ENCODE measurements around the gene SRC. TPM values are rescaled to one million over a fixed set of nuclear protein-coding genes. Genes with fewer than 3 reads are reported as not detected.

SRC gene
- total and polyA plus RNA-seq, 2 donors from 2014 or later: 28.5 to 70.0 TPM

DNA sequence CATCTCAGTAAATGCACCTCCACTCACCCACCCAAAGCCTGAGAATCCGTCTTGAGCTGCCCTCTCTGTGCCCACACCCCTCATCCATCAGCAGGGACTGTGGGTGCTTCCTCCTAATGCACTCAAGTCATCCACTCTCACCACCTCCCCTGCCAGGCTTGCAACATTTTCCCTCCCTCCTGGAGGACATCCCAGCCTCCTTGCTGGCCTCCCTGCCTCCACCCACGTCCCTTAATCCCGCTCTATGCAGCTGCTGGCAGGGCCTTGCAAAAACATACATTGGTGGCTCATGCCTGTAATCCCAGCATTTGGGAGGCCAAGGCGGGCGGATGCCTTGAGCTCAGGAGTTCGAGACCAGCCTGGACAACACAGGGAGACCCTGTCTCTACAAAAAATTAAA lies 15.6 kb upstream of the SRC start:
- Histone ChIP-seq H3K36me3 (ENCODE audit: control insufficient read depth in 2 of 3, insufficient read depth in 3 of 3, low read length in 3 of 3) (no peaks in the 10 kb centered on the region), H3K4me3 (ENCODE audit: low read length in 3 of 3) (no peak overlapping the region), H3K27ac (ENCODE audit: low read depth in 2 of 2, low read length in 2 of 2) (no peak overlapping the region), H3K4me1 (ENCODE audit: control insufficient read depth in 2 of 3, insufficient read depth in 2 of 3, low read depth in 1 of 3, low read length in 3 of 3) (no peaks in the 10 kb centered on the region), H3K27me3 (ENCODE audit: control insufficient read depth, insufficient read depth, low read length) (no peaks in the 10 kb centered on the region), H3K9me3 (ENCODE audit: control insufficient read depth in 2 of 3, insufficient read depth in 1 of 3, low read length in 3 of 3) (no peaks in the 10 kb centered on the region), H3K9ac (ENCODE audit: low read length in 3 of 3) (no peak overlapping the region)
- DNase-seq (no peak), FAIRE-seq (no peak)
- intact Hi-C loops (cut with DNase I): no loop called here
- TF ChIP-seq, protein P1, sequence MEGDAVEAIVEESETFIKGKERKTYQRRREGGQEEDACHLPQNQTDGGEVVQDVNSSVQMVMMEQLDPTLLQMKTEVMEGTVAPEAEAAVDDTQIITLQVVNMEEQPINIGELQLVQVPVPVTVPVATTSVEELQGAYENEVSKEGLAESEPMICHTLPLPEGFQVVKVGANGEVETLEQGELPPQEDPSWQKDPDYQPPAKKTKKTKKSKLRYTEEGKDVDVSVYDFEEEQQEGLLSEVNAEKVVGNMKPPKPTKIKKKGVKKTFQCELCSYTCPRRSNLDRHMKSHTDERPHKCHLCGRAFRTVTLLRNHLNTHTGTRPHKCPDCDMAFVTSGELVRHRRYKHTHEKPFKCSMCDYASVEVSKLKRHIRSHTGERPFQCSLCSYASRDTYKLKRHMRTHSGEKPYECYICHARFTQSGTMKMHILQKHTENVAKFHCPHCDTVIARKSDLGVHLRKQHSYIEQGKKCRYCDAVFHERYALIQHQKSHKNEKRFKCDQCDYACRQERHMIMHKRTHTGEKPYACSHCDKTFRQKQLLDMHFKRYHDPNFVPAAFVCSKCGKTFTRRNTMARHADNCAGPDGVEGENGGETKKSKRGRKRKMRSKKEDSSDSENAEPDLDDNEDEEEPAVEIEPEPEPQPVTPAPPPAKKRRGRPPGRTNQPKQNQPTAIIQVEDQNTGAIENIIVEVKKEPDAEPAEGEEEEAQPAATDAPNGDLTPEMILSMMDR (IDR thresholded peaks at IDR 0.05; ENCODE audit: borderline replicate concordance, extremely low read depth, insufficient read depth): no peak

DNA sequence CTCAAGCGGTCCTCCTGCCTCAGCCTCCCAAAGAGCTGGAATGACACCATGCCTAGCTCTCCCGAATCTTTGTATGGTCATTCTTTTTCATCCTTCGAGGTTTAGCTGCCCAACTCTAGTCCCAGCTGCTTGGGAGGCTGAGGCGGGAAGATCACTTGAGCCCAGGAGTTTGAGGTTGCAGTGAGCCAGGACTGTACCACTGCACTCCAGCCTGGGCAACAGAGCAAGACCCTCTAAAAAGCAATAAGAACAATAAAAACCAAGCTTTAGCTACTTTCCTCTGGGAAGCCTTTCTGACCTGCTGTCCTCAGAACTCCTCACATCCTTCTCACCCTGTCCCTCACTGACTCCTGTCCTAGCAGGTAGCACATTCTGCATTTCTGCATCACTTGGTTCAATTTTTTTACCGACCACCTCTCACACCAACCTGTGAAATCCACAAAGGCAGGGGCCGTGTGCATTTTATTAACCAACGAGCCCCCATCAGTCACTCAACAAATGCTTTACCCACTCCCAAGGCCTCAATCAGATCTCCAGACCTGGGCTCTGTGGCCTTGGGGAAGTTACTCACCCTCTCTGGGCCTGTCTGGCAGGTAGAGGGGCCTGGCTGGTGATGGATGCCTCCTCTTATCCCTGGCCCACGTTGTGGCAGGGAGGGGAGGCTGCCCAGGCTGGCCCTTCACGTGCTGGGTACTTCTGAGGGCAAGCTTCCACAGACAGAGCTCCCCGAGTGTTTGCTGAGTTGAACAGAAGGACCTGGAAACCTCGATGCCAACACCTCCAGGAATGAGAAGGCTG lies 14.7 kb upstream of the SRC start:
- no peak for FAIRE-seq
- DNase-seq: no peak
- H3K36me3 ChIP-seq (ENCODE audit: control insufficient read depth in 2 of 3, insufficient read depth in 3 of 3, low read length in 3 of 3): no peaks in the 10 kb centered on the region
- no peak overlapping the region for H3K9ac ChIP-seq (ENCODE audit: low read length in 3 of 3)
- no peak overlapping the region for H3K4me3 ChIP-seq (ENCODE audit: low read length in 3 of 3)
- intact Hi-C loops (cut with DNase I): no loop called here
- no peaks in the 10 kb centered on the region for H3K9me3 ChIP-seq (ENCODE audit: control insufficient read depth in 2 of 3, insufficient read depth in 1 of 3, low read length in 3 of 3)
- H3K27me3 ChIP-seq (ENCODE audit: control insufficient read depth, insufficient read depth, low read length): no peaks in the 10 kb centered on the region
- H3K27ac ChIP-seq (ENCODE audit: low read depth in 2 of 2, low read length in 2 of 2): no peak overlapping the region
- no peaks in the 10 kb centered on the region for H3K4me1 ChIP-seq (ENCODE audit: control insufficient read depth in 2 of 3, insufficient read depth in 2 of 3, low read depth in 1 of 3, low read length in 3 of 3)
- TF ChIP-seq, protein P1 (IDR thresholded peaks at IDR 0.05; ENCODE audit: borderline replicate concordance, extremely low read depth, insufficient read depth): no peak

DNA sequence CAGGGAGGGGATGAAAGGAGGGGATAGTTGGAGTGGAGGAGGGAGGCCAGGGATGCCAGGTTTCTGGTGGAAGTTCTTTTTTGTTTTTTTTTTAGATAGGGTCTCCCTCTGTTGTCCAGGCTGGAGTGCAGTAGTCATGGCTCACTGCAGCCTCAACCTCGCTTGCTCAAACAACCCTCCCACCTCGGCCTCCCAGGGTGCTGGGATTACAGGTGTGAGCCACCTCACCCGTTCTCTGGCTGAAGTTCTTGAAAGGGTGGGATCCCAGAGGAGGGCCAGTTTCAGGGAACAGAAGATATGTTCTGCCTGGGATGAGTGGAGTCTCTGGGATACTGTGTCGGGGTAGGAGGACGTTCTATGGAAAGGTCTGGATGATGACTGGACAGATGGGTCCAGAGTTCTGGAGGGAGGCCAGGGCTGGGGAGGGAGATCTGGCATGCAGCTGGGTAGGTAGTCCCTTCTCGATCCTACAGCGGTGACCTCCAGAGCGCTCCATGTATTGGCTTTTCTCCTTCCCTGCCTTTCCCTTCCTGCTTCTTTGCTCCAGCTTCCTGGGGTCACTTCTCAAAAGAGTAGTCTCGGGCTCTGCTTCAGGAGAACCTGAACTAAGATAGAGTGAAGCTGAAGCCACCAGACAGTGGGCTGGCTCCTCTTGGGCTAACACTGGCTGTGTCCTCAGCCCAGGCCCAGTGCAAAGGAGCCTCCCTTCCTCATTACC lies 12.7 kb upstream of the SRC start:
- FAIRE-seq: no peak
- Histone ChIP-seq H3K9ac (ENCODE audit: low read length in 3 of 3) (no peak overlapping the region), H3K9me3 (ENCODE audit: control insufficient read depth in 2 of 3, insufficient read depth in 1 of 3, low read length in 3 of 3) (no peaks in the 10 kb centered on the region), H3K27me3 (ENCODE audit: control insufficient read depth, insufficient read depth, low read length) (no peaks in the 10 kb centered on the region), H3K4me3 (ENCODE audit: low read length in 3 of 3) (no peak overlapping the region), H3K36me3 (ENCODE audit: control insufficient read depth in 2 of 3, insufficient read depth in 3 of 3, low read length in 3 of 3) (no peaks in the 10 kb centered on the region), H3K4me1 (ENCODE audit: control insufficient read depth in 2 of 3, insufficient read depth in 2 of 3, low read depth in 1 of 3, low read length in 3 of 3) (no peaks in the 10 kb centered on the region), H3K27ac (ENCODE audit: low read depth in 2 of 2, low read length in 2 of 2) (no peak overlapping the region)
- no peak for DNase-seq
- TF ChIP-seq, protein P1 (IDR thresholded peaks at IDR 0.05; ENCODE audit: borderline replicate concordance, extremely low read depth, insufficient read depth): no peak
- intact Hi-C loops (cut with DNase I): no loop called here

Measured in kidney (tissue), 14 donors.